GM15510 (cell line): Measurements from ENCODE around the gene UBALD2.

ENCODE experiments used
- POLR2A ChIP-seq: IDR thresholded peaks from 3 replicates; pipeline ENCODE4 v1.6.1; 2011; ENCODE audit warnings: borderline replicate concordance; ENCODE audit not compliant: insufficient read length; ENCODE audit errors: extremely low read depth

Gene UBALD2

GRCh38 chr17:76317535-76317934 is 52.4 kb downstream of the UBALD2 start:
- TF ChIP-seq POLR2A = no peak

GRCh38 chr17:76318586-76318985 is 53.4 kb downstream of the UBALD2 start:
- no peak for TF ChIP-seq POLR2A
